HG03575 (cell line): ENCODE measurements around the gene YIPF3.
"Not testable (repeated sequence)": the region's sequence is repeated elsewhere in the genome, so short reads cannot be mapped to it uniquely, and the experiment has no call there.

ENCODE experiments used
- ATAC-seq: cut with Tn5 transposase; IDR thresholded peaks from one replicate; pipeline ENCODE4 v1.9.1; 2021; ENCODE audit not compliant: unreplicated experiment, insufficient number of reproducible peaks, low FRiP score; ENCODE audit errors: extremely low read depth

YIPF3 gene

GRCh38 chr6:43469947-43470346 is 46.8 kb downstream of the YIPF3 start:
- ATAC-seq: no peak

GRCh38 chr6:43468748-43469681 is 47.7 kb downstream of the YIPF3 start:
- no peak for ATAC-seq

GRCh38 chr6:43468240-43468639 is 48.5 kb downstream of the YIPF3 start:
- ATAC-seq: no peak

- ATAC-seq: no peak
These were observed 49.0 kb downstream of the YIPF3 start for GRCh38 chr6:43467752-43468151.

- not testable (repeated sequence) for ATAC-seq
These were observed 49.5 kb downstream of the YIPF3 start for GRCh38 chr6:43467265-43467664.

- no peak for ATAC-seq
These were observed 50.8 kb downstream of the YIPF3 start for GRCh38 chr6:43465948-43466347.

- no peak for ATAC-seq
These were observed 52.4 kb downstream of the YIPF3 start for GRCh38 chr6:43464337-43464736.

- no peak for ATAC-seq
These were observed 54.8 kb downstream of the YIPF3 start for GRCh38 chr6:43461936-43462335.
